22Rv1 (cell line): ENCODE measurements around the gene ANKRD33B.

Experiments used
- CTCF ChIP-seq: fragments of 450-650 bp; IDR thresholded peaks from 2 replicates; pipeline ENCODE4 v1.5.1; 2017; ENCODE audit warnings: mild to moderate bottlenecking
- ZFX ChIP-seq: fragments of 450-650 bp; IDR thresholded peaks from 2 replicates; pipeline ENCODE4 v1.6.1; 2017; ENCODE audit warnings: antibody characterized with exemption, borderline replicate concordance

- TF ChIP-seq CTCF (no peak), ZFX (no peak)
Measured at GRCh38 chr5:10630126-10630525, 66.3 kb downstream of the ANKRD33B start.
